NCI-H2196 (cell line): ENCODE data around the gene HIVEP3.

ENCODE experiments used
- DNase-seq: peaks from one replicate; lab custom pipeline; 2025; ENCODE audit not compliant: unreplicated experiment; lab: John Stamatoyannopoulos, UW

Gene HIVEP3

DNA sequence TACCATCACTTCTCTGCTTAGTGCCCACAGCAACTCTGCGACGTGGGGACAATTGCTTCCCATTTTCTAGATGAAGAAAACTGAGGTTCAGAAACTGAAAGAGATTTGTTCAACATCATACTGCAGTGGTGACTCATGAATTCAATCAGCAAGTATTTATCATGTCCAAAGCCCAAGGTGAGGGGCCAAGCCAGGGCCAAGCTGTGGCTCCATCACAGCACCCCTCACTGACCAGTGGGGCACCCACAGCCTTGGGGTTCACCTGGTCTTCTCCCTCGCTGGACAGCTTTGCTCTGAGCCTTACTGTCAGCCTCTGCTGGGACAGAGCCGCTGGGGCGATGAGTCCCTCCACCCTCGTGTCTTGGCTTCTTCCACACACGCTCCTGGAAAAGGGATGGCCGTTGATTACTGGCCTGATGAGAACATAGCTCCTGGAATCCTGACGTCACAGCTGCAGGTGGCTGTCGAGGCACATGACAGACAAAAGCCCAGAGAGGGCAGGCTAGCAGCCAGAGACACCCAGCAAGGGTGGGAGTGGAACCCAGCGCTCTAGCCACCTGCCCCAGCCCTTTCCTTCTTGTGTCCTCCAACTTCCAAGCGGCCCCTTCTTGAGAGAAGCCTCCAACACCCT, 440.5 kb downstream of the HIVEP3 start:
- no peak for DNase-seq

GRCh38 chr1:41476807-41477361, 441.8 kb downstream of the HIVEP3 start:
- DNase-seq: peak; percentile 92

DNA sequence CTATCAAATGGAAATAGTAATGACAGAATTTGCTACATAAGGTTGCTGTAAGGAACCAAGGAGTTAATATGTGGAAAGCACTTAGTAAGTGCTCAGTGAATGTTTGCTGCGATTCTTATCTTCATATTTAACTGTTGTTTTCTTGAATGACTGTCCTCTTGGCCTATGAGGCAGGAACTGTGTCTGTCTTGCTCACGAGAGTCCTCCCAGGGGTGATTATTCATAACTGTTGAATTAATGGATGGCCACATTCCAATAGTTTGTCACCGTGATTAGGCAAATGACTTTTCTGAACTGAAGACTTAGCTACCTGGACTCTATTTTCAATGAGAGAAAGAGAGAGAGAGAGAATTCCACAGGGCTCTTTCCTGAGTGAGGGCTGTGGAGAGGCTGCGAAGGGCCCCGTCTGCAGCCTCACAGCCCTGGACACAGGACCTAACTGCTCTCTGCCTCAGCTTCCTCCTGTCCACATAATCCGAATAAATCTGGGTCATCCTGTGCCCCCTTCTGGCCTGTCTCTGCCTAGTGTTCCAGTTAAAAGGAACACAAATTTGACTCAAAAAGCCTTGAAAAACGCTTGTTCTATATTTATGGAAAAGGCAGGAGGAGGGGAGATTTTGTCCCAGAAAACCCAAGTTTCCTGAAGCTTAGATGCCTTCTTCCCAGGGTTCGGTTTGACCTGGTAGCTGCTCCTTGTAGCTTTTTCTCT, 442.7 kb downstream of the HIVEP3 start:
- DNase-seq: no peak

DNA sequence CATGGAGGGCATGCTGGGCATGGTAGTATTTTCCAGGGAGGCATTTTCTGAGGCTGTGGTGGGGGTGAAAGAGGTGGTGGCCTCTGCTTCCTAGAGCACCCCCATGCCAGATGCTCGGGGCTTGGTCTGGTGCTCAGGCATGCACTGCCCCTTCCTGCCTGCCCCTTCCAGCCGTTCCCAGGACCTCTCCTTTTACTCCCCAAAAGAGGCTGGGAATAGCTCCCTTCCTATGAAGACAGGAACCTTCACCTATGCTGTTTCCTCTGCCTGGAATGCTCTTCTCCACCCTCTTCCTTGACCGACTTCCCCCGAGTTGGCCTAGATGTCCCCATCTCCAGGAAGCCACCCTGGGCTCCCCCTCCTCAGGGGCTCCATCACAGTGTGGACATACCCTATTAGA, 443.4 kb downstream of the HIVEP3 start:
- DNase-seq: no peak

DNA sequence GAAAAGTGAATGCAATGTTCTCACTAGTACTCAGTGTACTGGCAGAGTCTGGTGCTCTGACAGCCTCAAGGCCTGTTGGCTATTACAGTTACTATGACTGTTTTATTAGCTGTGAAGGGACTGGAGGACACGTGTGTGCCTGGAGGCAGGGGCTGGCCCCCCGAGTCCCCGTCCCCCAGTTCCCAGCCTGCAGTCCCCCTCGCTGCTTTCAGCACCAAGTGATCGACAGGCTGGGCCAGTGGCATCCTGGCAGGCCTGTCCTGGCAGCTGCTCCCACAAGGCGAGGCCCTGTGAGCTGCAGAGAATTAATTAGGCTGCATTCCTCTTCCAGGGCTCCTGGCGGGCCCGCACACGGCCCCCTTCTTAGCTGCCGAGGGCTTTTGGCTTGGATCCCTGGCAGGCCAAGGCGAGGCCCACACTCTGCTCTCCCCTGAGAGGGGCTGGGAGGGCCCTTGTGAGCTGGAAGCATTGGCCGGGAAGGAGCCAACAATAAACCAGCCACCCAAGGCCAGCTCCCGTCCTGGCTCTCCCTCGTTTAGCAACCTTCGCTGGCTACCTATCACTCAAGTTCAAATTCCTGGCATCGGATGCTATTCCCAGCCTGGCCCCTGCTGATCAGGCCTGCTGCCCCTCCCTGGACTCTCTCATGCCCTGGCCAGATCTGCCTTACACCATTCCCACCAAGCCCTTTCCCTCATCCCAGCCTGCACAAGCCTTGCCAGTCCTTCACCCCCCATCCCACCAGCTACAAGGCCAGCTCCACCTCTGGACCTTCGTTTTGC, 444.0 kb downstream of the HIVEP3 start:
- peak; percentile 19 for DNase-seq

DNA sequence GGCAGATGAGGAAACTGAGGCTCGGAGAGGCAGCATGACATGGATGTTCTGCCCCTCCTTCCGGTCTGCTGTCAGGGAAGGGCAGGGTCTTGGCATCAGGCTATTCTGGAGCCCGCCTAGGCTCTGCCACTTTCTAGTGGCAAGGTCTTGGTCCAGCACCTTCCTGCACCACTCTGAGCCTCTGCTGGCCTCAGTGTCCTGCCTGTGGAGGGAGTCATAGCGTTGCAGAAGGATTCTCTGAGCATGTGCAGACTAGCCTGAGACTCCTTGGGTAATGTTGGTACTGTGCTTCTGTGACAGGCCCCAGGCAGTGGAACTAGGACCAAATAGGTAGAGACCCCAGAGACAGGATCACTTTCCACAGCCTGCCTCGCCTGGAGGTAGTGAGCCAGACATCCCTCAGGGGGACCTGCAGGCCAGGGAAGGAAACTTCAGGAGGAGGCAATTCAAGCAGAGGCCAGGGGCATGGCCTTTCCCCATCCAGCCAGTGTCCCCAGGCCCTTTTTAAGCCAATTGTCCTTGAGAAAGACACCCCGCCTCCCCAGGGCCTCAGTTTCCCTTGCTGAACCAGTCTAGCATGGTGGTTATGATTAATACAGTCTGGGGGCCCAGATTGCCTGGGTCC, 444.9 kb downstream of the HIVEP3 start:
- DNase-seq: no peak

- DNase-seq: no peak
Observed at GRCh38 chr1:41471658-41472057, 447.1 kb downstream of the HIVEP3 start.

GRCh38 chr1:41469706-41470105, 449.0 kb downstream of the HIVEP3 start:
- no peak for DNase-seq

- peak; percentile 38 for DNase-seq
Observed at GRCh38 chr1:41468122-41468762, 450.5 kb downstream of the HIVEP3 start.

GRCh38 chr1:41467673-41468072, 451.0 kb downstream of the HIVEP3 start:
- no peak for DNase-seq

GRCh38 chr1:41466146-41466545, 452.6 kb downstream of the HIVEP3 start:
- DNase-seq: peak; percentile 75

GRCh38 chr1:41465741-41466140, 453.0 kb downstream of the HIVEP3 start:
- no peak for DNase-seq

DNA sequence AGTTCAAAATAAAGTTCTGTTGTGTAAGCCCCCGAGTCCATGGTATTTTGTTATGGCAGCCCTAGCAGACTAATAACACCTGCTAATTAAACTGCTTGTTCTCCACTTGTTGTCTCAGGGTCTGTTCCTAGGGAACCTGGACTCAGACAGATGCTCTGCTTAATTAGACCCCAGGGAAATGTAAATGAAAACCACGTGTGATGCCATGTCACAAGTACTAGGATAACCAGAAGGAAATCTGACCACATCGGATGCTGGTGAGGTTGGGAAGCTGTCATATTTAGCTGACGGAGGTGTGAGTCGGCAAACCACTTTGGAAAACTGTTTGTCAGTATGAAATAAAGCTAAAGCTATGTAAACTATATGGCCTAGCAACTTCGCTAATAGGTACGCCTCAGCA, 453.8 kb downstream of the HIVEP3 start:
- no peak for DNase-seq

GRCh38 chr1:41463516-41463915, 455.2 kb downstream of the HIVEP3 start:
- no peak for DNase-seq

DNA sequence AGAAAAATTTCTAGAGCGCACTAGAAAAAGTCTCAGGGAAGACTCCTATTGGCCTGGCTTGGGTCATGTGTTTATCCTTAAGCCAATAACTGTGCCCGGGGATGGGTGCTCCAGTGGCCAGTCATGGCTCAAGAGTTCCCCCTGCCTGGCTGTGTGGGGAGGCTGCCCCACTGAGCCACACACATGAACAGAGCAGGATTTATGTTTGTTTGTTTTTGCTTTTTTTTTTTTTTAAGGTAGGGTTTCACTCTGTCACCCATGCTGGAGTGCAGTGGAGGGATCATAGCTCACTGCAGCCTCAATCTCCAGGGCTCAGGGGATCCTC, 456.1 kb downstream of the HIVEP3 start:
- DNase-seq: no peak

DNA sequence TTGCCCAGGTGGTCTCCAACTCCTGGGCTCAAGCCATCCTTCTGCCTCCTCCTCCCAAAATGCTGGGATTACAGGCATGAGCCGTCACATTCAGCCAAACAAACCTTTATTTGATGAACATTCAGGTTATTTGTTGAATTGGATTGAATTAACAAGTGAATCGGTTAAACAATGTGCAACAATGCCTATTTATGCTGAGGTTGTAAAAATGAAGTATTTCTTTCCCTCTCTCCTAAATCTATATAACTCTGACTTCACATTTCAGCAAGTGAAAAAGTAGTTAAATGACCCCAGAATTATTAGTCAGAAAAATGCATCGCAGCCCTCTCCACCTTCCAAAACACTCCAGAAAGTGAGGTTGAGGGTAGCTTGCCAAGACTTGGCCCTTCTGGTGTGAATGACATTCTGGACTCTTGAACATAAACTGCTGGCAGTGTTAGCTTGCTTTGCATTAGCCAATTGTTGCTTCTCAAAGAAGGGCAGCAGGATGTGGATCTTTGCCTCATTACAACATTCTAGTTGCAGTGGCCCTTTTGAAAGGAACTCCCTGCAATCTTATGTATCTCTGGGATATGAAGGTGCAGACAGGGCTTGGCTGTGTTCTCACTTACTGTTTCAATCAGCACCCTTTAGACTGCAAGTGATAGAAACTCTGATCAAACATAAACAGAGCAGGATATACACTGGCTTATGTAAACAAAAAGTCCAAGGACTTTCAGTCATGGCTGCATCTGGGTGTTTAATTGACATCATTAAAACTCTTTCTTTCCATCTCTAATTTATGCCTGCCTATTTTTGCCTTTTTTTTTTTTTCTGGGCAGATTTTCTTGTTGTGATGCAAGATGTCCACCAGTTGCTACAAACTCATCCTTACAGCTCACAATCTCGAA, 456.7 kb downstream of the HIVEP3 start:
- DNase-seq: peak; percentile 42

GRCh38 chr1:41456847-41457540, 461.7 kb downstream of the HIVEP3 start:
- DNase-seq: no peak
